ENCODE data around the gene ZFP92.
A peak's percentile ranks its signal among the peaks of the same experiment; 100 is the strongest.

Gene ZFP92

GRCh38 chrX:153441296-153441695 is 30.0 kb downstream of the ZFP92 start:
- DNase-seq = no peak

DNA sequence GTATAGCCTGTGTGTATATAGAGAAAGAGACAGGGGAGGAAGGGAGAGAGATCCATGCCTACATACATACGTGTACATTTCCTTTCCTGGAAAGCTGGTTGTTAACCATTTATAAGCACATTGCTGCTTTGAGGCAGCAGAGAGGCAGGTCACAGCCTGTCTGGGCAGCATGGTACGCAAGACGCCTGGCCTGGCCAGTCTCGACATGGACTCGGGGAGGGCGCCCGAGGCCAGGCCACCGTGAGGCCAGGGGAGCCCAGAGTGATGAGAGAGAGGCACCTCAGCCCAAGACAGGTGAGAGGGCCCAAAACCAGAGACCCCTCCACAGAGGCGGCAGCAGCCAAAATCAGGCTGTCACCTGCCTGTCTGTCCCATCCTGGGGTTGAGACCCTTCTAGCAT is 30.7 kb downstream of the ZFP92 start:
- DNase-seq = no peak

DNA sequence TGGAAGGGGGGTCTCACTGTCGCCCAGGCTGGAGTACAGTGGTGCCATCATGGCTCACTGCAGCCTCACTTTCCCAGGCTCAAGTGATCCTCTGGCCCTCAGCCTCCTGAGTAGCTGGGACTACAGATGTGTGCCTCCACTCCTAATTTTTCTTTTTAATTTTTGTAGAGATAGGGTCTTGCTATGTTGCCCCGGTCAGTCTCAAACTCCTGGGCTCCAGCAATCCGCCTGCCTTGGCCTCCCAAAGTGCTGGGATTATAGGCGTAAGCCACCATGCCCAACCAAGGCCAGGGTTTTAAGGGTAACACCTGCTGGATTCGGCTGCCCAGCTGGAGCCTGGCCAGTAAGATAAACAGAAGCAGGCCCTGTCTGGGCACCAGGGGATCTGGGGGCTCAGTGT is 31.2 kb downstream of the ZFP92 start:
- DNase-seq = no peak

DNA sequence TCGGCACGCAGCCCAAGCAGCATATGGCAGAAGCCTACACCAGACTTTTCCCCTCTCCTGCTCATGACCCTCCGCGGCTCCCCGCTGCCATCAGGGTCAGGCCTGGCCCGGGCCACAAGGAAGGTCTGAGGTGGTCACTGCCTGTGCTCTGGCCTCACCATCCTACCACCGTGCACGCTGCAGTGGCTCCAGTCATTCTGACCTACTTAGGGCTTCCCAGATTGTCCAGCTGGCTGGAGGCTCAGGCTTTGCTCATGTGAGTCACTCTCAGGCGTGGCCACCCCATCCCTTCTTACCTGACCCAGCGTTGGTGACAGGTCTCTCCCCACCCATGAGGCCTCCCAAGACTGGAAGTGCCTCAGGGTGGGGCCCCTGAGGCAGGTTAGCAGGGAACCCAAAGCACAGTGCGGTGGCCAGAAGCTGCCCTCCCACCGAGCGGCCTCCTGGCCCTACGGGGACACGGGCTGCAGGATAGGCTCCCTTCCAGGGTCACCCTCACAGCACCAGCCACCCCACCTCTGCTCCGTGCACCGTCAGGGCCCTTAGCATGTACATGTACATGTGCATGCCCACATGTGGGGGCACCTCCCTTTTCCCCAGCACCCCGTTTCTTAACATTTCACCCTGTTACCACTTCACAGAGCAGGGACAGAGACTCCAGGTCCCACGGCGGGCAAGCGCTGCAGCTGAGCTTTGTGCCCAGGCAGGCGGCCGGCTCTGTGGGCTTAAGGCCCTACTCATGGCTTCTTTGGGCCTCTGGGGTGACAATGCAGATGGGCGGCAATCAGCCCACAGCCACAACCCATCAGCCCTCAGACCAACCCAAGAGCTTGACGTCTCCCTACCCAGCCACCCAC is 32.4 kb downstream of the ZFP92 start:
- DNase-seq = peak in 1 of 2 experiments; percentile 14

DNA sequence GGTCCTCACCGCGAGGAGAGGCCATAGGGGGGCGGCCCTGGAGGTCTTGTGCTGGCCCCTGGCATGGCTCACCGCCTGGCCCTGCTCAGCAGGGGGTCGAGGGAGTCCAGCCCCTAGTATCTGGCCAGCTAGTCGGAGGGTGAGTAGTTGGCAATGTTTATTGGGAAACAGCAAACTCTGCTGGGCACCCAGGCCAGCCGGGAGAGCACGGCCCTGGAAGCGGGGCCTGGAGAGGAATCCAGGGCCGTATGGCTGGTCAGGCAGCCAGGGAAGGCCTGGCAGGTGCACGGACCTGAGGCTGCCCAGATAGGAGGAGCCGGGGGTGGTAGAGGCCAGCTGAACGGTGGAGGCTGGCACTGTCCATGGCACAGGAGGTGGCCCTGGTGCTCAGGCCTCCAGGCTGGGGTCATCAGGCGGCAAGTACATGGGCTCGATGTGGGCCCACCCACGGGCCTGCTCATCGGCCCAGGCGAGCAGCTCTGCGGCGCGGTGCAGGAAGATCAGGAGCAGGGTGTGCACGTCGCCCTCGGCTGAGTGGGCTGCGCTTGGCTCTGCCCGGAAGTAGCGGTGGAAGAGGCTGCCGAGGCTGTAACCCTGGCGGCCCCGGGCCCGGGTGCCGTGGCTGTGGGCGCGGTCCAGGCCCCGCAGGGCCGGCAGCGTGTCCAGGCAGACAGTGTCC is 33.2 kb downstream of the ZFP92 start:
- DNase-seq = no peak

GRCh38 chrX:153445106-153445855 is 34.0 kb downstream of the ZFP92 start:
- no peak for DNase-seq

DNA sequence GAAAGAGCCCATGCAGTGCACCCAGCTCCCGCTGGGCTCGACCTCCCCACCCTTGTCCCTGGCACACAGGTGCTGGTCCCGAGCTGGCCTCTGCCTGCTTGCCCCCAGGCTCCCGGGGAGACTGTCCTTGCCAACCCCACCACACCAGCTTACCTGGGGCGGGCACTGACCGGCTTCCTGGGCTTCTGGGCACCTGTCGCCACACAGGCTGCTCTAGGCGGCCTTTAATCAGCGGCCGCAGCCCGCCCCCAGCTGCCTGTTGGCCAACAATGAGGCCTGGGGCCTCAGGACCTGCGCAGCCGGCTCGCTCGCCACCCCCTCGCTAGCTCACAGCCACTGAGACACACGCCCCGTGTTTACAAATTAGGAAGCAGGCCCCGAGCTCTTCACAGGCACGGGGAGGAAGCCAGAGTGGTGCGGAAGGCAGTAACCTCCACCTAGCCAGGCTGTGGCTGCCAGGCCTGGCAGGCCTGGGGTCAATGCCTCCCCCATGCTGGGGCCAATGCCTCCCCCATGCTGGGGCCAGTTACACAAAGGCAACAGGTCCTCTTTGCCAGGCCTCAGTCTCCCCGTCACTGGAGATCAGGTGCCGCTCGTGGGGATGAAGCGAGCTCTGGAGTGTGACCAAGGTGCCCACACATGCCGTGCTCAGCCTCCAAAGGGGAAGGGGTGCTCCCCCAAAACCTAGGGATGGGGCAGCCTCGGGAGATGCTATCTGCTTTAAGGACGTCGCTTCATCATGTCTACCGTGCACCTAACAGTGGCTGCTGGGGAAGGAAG is 34.8 kb downstream of the ZFP92 start, which contains the start of gene TREX2:
TREX2 (minus strand) TSS at position 201 of the 780 bp plus-strand sequence. CDS start 626 bp downstream, outside the sequence.
- no peak for DNase-seq

DNA sequence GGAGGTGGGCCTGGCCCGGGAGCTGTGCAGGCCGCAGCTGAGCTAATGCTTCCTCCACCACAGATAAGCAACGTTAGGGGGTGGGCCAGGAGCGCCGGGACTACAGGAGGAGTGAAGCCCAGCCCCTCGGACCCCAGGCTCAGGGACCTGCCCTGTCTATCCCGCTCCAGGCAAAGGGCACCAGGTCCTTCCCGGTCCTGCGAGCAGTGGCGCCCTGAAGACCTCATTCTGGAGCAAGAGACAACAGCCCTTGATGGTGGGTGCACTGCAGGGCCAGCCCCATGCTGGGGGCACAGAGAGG is 35.3 kb downstream of the ZFP92 start:
- DNase-seq = no peak

DNA sequence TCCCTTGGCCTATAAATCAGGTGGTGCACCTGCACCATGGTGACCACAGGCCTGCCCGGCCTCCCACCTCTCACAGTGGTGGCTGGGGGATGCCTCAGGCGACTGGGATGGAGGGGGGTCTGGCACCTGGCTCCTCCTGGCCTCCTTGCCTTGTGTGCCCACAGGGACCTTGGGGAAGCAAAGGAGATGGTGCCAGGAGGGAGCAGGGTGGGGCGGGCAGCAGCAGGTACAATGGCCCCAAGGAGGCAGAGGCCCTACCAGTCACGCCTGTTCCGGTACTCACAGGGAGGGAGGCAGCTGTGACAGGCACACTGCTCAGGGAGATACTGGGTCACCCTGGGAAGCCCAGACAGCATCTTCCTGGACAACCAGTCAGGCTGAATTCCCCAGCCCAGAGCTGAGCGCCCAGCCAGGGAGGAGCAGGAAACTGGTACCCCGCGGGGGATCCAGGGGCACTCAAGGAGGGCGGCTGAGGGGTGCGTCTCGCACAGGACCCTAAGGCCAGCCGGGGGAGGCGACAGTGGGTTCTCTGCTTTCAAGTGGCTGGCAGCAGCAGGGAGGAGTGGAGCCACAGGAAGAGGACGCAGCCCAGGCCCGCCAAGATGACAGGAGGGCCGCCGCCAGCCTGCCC is 35.8 kb downstream of the ZFP92 start:
- no peak for DNase-seq

DNA sequence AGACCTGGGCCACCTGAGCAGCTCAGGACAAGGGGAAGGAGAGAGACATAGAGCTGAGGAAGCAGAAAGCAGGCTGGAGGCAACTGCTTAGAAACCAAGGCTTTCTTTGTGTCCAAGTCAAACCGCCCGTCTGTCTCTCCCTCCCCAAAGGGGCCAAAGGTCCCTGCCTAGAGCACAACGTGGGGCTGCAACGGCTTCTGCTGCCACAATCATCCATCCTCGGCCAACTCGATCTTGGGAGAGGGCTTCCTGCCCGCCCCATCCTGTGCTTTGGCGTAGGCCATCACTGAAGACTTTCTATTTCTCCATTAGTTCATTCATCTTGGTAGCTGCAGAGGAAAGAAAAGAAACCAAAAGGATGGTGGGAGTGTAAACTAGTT is 36.3 kb downstream of the ZFP92 start:
- no peak for DNase-seq

GRCh38 chrX:153448556-153449367 is 37.5 kb downstream of the ZFP92 start:
- no peak for DNase-seq

- DNase-seq = no peak
These were observed 38.3 kb downstream of the ZFP92 start for GRCh38 chrX:153449368-153450113.

GRCh38 chrX:153450114-153450948 is 39.1 kb downstream of the ZFP92 start:
- DNase-seq = no peak

DNA sequence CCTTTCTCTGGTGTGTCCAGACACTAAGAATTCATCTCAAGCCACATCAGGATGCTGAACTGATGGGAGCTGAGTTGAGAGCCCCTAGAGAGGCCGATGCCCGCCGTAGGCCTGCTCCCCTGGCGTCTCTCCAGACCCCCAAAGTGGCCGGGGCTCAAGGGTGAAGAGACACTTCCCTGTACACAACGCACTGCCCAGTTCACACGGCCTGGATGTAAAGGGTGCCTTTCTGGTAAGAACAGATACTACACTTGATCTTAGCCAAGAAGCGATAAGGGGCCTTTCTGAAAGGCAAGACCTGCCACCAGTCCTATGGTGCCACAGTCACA is 39.6 kb downstream of the ZFP92 start:
- no peak for DNase-seq

DNA sequence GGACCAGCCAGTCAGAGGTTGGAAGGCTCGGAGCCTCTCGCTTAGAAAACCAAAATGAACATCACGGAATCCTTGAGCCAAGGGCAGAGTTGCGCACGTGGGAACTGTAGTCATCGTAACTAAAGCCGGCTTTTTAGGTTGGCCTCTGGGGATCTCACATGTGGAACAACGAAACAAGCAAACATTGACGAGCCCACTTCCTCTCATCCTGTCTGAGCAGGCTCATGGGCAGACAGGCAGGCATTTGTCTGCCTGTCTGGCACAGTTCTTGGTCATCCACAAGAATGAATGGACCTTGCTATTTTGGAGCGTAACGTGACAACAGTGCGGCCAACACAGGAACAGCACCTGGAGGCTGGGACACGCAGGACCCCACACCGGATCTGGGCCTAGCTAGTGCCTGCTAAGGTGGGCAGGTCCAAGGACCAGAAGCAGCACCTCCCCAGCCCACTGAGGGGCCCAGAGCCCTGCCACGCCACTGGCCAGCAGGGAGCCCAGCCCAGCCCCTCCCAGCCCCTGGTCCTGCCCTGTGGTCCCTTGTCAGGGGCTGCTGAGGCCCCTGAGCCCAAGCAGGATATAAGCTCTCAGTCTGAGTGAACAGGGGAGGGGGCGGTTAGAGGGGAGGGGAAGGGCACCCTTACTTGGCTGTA is 43.8 kb downstream of the ZFP92 start:
- DNase-seq = no peak

DNA sequence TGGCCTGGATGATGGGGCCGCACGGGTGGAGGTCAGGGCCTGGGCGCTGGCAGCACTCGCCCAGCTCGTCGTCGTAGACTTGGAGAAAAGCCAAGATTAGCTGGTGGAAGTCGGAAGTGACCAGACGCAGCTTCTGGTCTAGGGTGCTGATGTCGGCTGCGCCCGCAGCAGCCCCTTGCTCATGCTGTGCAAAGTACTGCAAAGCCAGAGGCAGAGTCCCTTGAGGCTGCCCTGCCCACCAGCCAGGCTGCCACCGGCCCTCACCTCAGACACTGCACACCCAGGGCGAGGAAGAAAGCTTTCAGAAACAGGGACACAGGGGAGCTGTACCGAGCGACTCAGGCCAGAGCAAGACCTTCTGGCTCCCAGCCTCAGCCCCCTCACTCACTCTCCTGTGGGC is 44.3 kb downstream of the ZFP92 start:
- no peak for DNase-seq

DNA sequence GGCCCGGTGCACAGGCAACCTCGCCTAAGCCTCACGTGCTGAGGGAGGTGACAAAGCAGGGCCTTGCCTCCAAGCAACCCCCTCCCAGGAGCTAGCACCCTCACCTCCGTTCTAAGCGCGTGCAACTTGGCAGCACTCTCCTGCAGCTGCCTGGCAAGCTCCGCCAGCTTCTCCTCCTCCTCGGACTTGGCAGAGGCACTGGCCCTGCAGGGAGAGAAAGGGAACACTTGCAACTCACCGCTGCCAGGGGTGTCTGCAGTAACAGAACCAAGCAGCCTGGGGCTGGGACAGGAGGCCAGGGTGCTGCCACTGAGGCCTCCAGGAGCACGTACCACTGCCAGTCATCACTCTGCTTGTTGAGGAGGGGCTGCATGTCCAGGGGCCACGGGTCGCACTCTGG is 44.9 kb downstream of the ZFP92 start:
- no peak for DNase-seq

- no peak for DNase-seq
These were observed 45.4 kb downstream of the ZFP92 start for GRCh38 chrX:153456704-153457103.

DNA sequence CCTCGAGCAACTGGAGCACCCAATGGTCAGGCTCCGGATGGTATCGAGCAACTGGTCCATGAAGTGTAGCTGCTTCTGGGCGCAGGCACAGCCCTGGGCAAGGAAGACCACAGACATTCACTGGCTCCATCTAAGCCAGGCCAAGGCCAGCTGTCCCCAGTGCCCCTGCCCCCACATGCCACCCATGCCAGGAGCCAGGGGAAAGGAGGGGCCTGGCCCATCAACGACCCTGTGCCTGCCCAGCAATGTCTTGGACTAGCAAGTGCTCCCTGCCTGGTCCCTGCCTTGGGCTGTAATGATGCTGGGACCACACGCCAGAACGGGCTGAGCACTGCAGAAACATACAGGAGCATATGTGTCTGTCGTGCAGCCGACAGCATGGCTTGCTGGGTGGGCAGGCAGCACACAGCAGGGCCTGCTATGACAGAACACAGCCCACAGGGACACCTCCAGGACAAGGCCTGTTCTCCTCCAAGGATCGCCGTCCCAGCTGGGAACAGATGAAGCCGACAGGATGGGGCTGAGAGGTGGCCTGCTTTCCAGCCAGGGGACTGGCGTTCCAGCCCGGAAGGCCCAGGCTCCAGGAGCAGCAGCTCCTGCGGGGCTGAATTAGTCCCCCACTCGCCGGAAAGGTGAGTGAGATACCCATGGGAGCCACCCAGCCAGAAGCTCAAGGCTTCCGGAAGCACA is 46.0 kb downstream of the ZFP92 start:
- no peak for DNase-seq
